Fibroblast of lung (primary cell): Measurements from ENCODE around the gene DGKZ. TPM values are rescaled to one million over a fixed set of nuclear protein-coding genes. Genes with fewer than 3 reads are reported as not detected.

Source experiments
- DNase-seq, 2 donors: peaks; one replicate each; pipeline versions ENCODE4 v3.0.0 to v3.0.0-alpha.2; 2010; ENCODE audit warnings: low read depth in 2 of 2
- H2AFZ ChIP-seq: 2 replicates; pipeline ENCODE4 v1.5.1; 2012; ENCODE audit warnings: low read length, control low read depth, inconsistent platforms
- H3K27ac ChIP-seq: 2 replicates; pipeline ENCODE4 v1.5.1; 2011; ENCODE audit warnings: low read length, control low read depth; ENCODE audit not compliant: insufficient read depth
- H3K27me3 ChIP-seq: 2 replicates; pipeline ENCODE4 v1.5.1; 2011; ENCODE audit warnings: mild to moderate bottlenecking, low read length; ENCODE audit not compliant: control insufficient read depth, insufficient read depth
- H3K36me3 ChIP-seq: 2 replicates; pipeline ENCODE4 v1.5.1; 2011; ENCODE audit warnings: low read length; ENCODE audit not compliant: control insufficient read depth, insufficient read depth
- H3K4me1 ChIP-seq: 2 replicates; pipeline ENCODE4 v1.5.1; 2011; ENCODE audit warnings: low read length; ENCODE audit not compliant: control insufficient read depth, insufficient read depth; ENCODE audit errors: extremely low read depth
- H3K4me2 ChIP-seq: 2 replicates; pipeline ENCODE4 v1.5.1; 2011; ENCODE audit warnings: low read length, control low read depth; ENCODE audit not compliant: insufficient read depth; ENCODE audit errors: extremely low read depth
- H3K4me3 ChIP-seq, 4 experiments: fragments of 200-600 bp in 1 of 4; sonication (generic) in 1 of 4; replicated peaks in 1 of 4; 2 replicates each; pipeline ENCODE4 v1.5.1; 2011 to 2016; ENCODE audit warnings: low read length in 4 of 4, low read depth in 3 of 4, mild to moderate bottlenecking in 3 of 4, control low read depth in 2 of 4, inconsistent platforms in 1 of 4, mixed read lengths in 1 of 4; ENCODE audit not compliant: insufficient read depth in 1 of 4; ENCODE audit errors: control extremely low read depth in 1 of 4
- H3K79me2 ChIP-seq: 2 replicates; pipeline ENCODE4 v1.5.1; 2012; ENCODE audit warnings: mild to moderate bottlenecking, low read length, inconsistent platforms; ENCODE audit not compliant: control insufficient read depth, insufficient read depth
- H3K9ac ChIP-seq: 2 replicates; pipeline ENCODE4 v1.5.1; 2011; ENCODE audit warnings: mild to moderate bottlenecking, low read length, control low read depth; ENCODE audit not compliant: insufficient read depth
- H3K9me3 ChIP-seq: 2 replicates; pipeline ENCODE4 v1.5.1; 2012; ENCODE audit warnings: low read depth, low read length; ENCODE audit not compliant: control insufficient read depth, insufficient read depth
- H4K20me1 ChIP-seq: 2 replicates; pipeline ENCODE4 v1.5.1; 2011; ENCODE audit warnings: low read length; ENCODE audit not compliant: control insufficient read depth, insufficient read depth; ENCODE audit errors: extremely low read depth
- EZH2 ChIP-seq: IDR thresholded peaks from 2 replicates; pipeline ENCODE4 v1.5.1; 2012; ENCODE audit warnings: low read length, control low read depth, mild to moderate bottlenecking; ENCODE audit errors: missing control alignments
- polyA plus RNA-seq, 2 donors: library from polyadenylated mRNA; depleted of rRNA in 1 of 2; stranded (reverse) in 1 of 2; unstranded in 1 of 2; fragments of >200 nt; gene quantifications; 2 replicates each; pipeline ENCODE4 v1.2.1, GENCODE V29; 2011 to 2012; ENCODE audit warnings: missing spikeins in 1 of 2
- total RNA-seq: library from RNA; depleted of rRNA; stranded (reverse); fragments of >200 nt; gene quantifications from 2 replicates; pipeline ENCODE4 v1.2.1, GENCODE V29; 2014
- TF ChIP-seq, protein P1 (sequence below), 2 donors: IDR thresholded peaks in 1 of 2; conservative IDR thresholded peaks in 1 of 2; 1 replicate in 1 of 2; 2 replicates in 1 of 2; pipeline ENCODE4 v1.5.1; 2011 to 2012; ENCODE audit warnings: low read length in 2 of 2, control low read depth in 1 of 2, inconsistent platforms in 1 of 2, low read depth in 1 of 2, mild to moderate bottlenecking in 1 of 2

DGKZ gene
- total and polyA plus RNA-seq, 2 donors (not counting 1 experiment from before 2014, with no cell fraction given) = 16.4 to 35.5 TPM

- no peak overlapping the region for H3K4me2 ChIP-seq
- peaks cover 2% of the 10 kb centered on the region for H3K4me1 ChIP-seq
- peak in 1 of 2 donors; percentile 29 for DNase-seq
- H2AFZ ChIP-seq = no peak overlapping the region
- no peaks in the 10 kb centered on the region for H3K9me3 ChIP-seq
- H3K27me3 ChIP-seq = peaks cover 17% of the 10 kb centered on the region
- TF ChIP-seq, protein P1, sequence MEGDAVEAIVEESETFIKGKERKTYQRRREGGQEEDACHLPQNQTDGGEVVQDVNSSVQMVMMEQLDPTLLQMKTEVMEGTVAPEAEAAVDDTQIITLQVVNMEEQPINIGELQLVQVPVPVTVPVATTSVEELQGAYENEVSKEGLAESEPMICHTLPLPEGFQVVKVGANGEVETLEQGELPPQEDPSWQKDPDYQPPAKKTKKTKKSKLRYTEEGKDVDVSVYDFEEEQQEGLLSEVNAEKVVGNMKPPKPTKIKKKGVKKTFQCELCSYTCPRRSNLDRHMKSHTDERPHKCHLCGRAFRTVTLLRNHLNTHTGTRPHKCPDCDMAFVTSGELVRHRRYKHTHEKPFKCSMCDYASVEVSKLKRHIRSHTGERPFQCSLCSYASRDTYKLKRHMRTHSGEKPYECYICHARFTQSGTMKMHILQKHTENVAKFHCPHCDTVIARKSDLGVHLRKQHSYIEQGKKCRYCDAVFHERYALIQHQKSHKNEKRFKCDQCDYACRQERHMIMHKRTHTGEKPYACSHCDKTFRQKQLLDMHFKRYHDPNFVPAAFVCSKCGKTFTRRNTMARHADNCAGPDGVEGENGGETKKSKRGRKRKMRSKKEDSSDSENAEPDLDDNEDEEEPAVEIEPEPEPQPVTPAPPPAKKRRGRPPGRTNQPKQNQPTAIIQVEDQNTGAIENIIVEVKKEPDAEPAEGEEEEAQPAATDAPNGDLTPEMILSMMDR (conservative IDR thresholded peaks at IDR 0.05 in 1 of 2, IDR thresholded peaks at IDR 0.05 in 1 of 2; ENCODE audit: low read depth in 1 of 2, low read length in 2 of 2) = no peak
- no peak for TF ChIP-seq EZH2
- no peaks in the 10 kb centered on the region for H3K79me2 ChIP-seq
- H4K20me1 ChIP-seq = no peaks in the 10 kb centered on the region
- H3K4me3 ChIP-seq = no peak overlapping the region
- H3K27ac ChIP-seq = no peak overlapping the region
- H3K36me3 ChIP-seq = no peaks in the 10 kb centered on the region
- no peak overlapping the region for H3K9ac ChIP-seq
Observed at GRCh38 chr11:46339816-46340215, 7.4 kb upstream of the DGKZ start.

DNA sequence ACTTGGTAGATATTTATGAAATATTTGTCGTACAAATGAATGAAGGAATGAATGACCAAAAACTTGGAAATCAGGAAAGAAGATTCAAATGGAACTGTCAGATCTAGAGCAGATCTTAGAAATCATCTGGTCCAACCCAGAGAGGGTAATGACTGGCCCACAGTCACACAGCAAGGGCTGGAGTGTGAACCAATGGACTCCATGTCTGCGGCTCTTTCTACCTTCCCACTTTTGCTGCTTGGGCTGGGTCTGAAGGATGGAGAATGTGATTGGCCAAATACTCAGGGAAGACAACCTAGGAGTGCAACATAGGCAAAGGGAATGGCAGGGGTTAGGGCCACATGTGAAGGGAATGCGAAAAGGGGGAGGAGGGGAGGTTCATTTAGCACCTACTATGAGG, 5.8 kb upstream of the DGKZ start:
- H3K4me1 ChIP-seq = peaks cover 2% of the 10 kb centered on the region
- no peaks in the 10 kb centered on the region for H3K79me2 ChIP-seq
- H3K4me3 ChIP-seq = no peak overlapping the region
- H4K20me1 ChIP-seq = no peaks in the 10 kb centered on the region
- no peaks in the 10 kb centered on the region for H3K36me3 ChIP-seq
- no peak overlapping the region for H3K9ac ChIP-seq
- H3K27ac ChIP-seq = no peak overlapping the region
- TF ChIP-seq, protein P1 (conservative IDR thresholded peaks at IDR 0.05 in 1 of 2, IDR thresholded peaks at IDR 0.05 in 1 of 2; ENCODE audit: low read depth in 1 of 2, low read length in 2 of 2) = no peak
- TF ChIP-seq EZH2 = no peak
- H2AFZ ChIP-seq = no peak overlapping the region
- DNase-seq = no peak
- peaks cover 17% of the 10 kb centered on the region for H3K27me3 ChIP-seq
- no peak overlapping the region for H3K4me2 ChIP-seq
- no peaks in the 10 kb centered on the region for H3K9me3 ChIP-seq

GRCh38 chr11:46342239-46342638, 5.0 kb upstream of the DGKZ start:
- H3K4me2 ChIP-seq = no peak overlapping the region
- peaks cover 2% of the 10 kb centered on the region for H3K4me1 ChIP-seq
- H3K36me3 ChIP-seq = no peaks in the 10 kb centered on the region
- H3K4me3 ChIP-seq = no peak overlapping the region
- DNase-seq = peak in 1 of 2 donors; percentile 36
- no peaks in the 10 kb centered on the region for H4K20me1 ChIP-seq
- no peak for TF ChIP-seq EZH2
- TF ChIP-seq, protein P1 (conservative IDR thresholded peaks at IDR 0.05 in 1 of 2, IDR thresholded peaks at IDR 0.05 in 1 of 2; ENCODE audit: low read depth in 1 of 2, low read length in 2 of 2) = no peak
- no peak overlapping the region for H2AFZ ChIP-seq
- no peaks in the 10 kb centered on the region for H3K79me2 ChIP-seq
- no peak overlapping the region for H3K9ac ChIP-seq
- no peaks in the 10 kb centered on the region for H3K9me3 ChIP-seq
- no peak overlapping the region for H3K27ac ChIP-seq
- peaks cover 17% of the 10 kb centered on the region for H3K27me3 ChIP-seq
